Neuron (in vitro differentiated cells): Measurements from ENCODE around the gene CDH23.

Experiments
- H2AFZ ChIP-seq: one replicate; pipeline ENCODE4 v1.6.1; 2013; ENCODE audit warnings: low read depth, mild to moderate bottlenecking, inconsistent platforms, low read length, moderate library complexity
- H3K27me3 ChIP-seq: one replicate; pipeline ENCODE4 v1.6.1; 2013; ENCODE audit warnings: low read length; ENCODE audit not compliant: insufficient read depth
- H3K36me3 ChIP-seq: one replicate; pipeline ENCODE4 v1.6.1; 2013; ENCODE audit warnings: low read length; ENCODE audit not compliant: insufficient read depth
- H3K4me1 ChIP-seq: one replicate; pipeline ENCODE4 v1.6.1; 2013; ENCODE audit warnings: low read length; ENCODE audit not compliant: insufficient read depth
- H3K4me3 ChIP-seq: 2 replicates; pipeline ENCODE4 v1.5.1; 2013; ENCODE audit warnings: mild to moderate bottlenecking, low read length, moderate library complexity
- H3K9me3 ChIP-seq: one replicate; pipeline ENCODE4 v1.6.1; 2013; ENCODE audit warnings: low read length

CDH23 gene

GRCh38 chr10:71713135-71714030 is 316.7 kb downstream of the CDH23 start:
- H3K4me3 ChIP-seq = no peak overlapping the region

GRCh38 chr10:71714031-71714410 is 317.3 kb downstream of the CDH23 start:
- no peaks in the 10 kb centered on the region for H3K36me3 ChIP-seq
- H3K9me3 ChIP-seq = no peaks in the 10 kb centered on the region
- no peak overlapping the region for H2AFZ ChIP-seq
- no peak overlapping the region for H3K4me3 ChIP-seq
- peaks cover 5% of the 10 kb centered on the region for H3K27me3 ChIP-seq
- no peaks in the 10 kb centered on the region for H3K4me1 ChIP-seq

More at GRCh38 chr10:71713135-71714030, 316.7 kb downstream of the CDH23 start:
- H3K36me3 ChIP-seq = no peaks in the 10 kb centered on the region
- no peaks in the 10 kb centered on the region for H3K9me3 ChIP-seq
- H3K4me1 ChIP-seq = no peaks in the 10 kb centered on the region
- H2AFZ ChIP-seq = no peak overlapping the region
- H3K27me3 ChIP-seq = peaks cover 5% of the 10 kb centered on the region

GRCh38 chr10:71714592-71714991 is 317.9 kb downstream of the CDH23 start:
- peaks cover 4% of the 10 kb centered on the region for H3K27me3 ChIP-seq
- H3K4me3 ChIP-seq = no peak overlapping the region
- H3K36me3 ChIP-seq = no peaks in the 10 kb centered on the region
- H3K9me3 ChIP-seq = no peaks in the 10 kb centered on the region
- H2AFZ ChIP-seq = no peak overlapping the region
- H3K4me1 ChIP-seq = no peaks in the 10 kb centered on the region

- Histone ChIP-seq H3K4me3 (no peak overlapping the region), H3K9me3 (no peaks in the 10 kb centered on the region), H3K4me1 (no peaks in the 10 kb centered on the region), H3K27me3 (peaks cover 9% of the 10 kb centered on the region), H2AFZ (no peak overlapping the region), H3K36me3 (no peaks in the 10 kb centered on the region)
Observed at GRCh38 chr10:71715026-71715425, 318.3 kb downstream of the CDH23 start.

GRCh38 chr10:71715860-71716259 is 319.1 kb downstream of the CDH23 start:
- Histone ChIP-seq H3K27me3 (peaks cover 11% of the 10 kb centered on the region), H2AFZ (no peak overlapping the region), H3K4me3 (no peak overlapping the region), H3K9me3 (no peaks in the 10 kb centered on the region), H3K4me1 (no peaks in the 10 kb centered on the region), H3K36me3 (no peaks in the 10 kb centered on the region)

- peaks cover 11% of the 10 kb centered on the region for H3K27me3 ChIP-seq
- H3K4me3 ChIP-seq = no peak overlapping the region
- no peaks in the 10 kb centered on the region for H3K9me3 ChIP-seq
- no peak overlapping the region for H2AFZ ChIP-seq
- no peaks in the 10 kb centered on the region for H3K36me3 ChIP-seq
- H3K4me1 ChIP-seq = no peaks in the 10 kb centered on the region
Observed at GRCh38 chr10:71716426-71716825, 319.7 kb downstream of the CDH23 start.

- Histone ChIP-seq H3K4me3 (no peak overlapping the region), H3K27me3 (peaks cover 11% of the 10 kb centered on the region), H2AFZ (no peak overlapping the region), H3K4me1 (no peaks in the 10 kb centered on the region), H3K36me3 (no peaks in the 10 kb centered on the region), H3K9me3 (no peaks in the 10 kb centered on the region)
Observed at GRCh38 chr10:71717056-71717455, 320.3 kb downstream of the CDH23 start.

- H3K4me1 ChIP-seq = no peaks in the 10 kb centered on the region
- H3K9me3 ChIP-seq = no peaks in the 10 kb centered on the region
Observed at GRCh38 chr10:71717551-71717951, 320.8 kb downstream of the CDH23 start.

GRCh38 chr10:71718165-71718698 is 321.5 kb downstream of the CDH23 start:
- Histone ChIP-seq H3K9me3 (no peaks in the 10 kb centered on the region), H3K4me3 (no peak overlapping the region), H3K4me1 (no peaks in the 10 kb centered on the region), H3K36me3 (no peaks in the 10 kb centered on the region), H3K27me3 (peaks cover 11% of the 10 kb centered on the region), H2AFZ (no peak overlapping the region)

More at GRCh38 chr10:71717551-71717951, 320.8 kb downstream of the CDH23 start:
- H3K4me3 ChIP-seq = no peak overlapping the region
- peaks cover 11% of the 10 kb centered on the region for H3K27me3 ChIP-seq
- H2AFZ ChIP-seq = no peak overlapping the region
- H3K36me3 ChIP-seq = no peaks in the 10 kb centered on the region

- no peaks in the 10 kb centered on the region for H3K36me3 ChIP-seq
- peaks cover 11% of the 10 kb centered on the region for H3K27me3 ChIP-seq
- no peaks in the 10 kb centered on the region for H3K9me3 ChIP-seq
- H3K4me3 ChIP-seq = no peak overlapping the region
- no peaks in the 10 kb centered on the region for H3K4me1 ChIP-seq
- H2AFZ ChIP-seq = no peak overlapping the region
Observed at GRCh38 chr10:71719042-71719441, 322.3 kb downstream of the CDH23 start.

GRCh38 chr10:71719464-71720201 is 322.9 kb downstream of the CDH23 start, which contains the start of gene C10orf105:
TSS of gene C10orf105 (minus strand) at chr10:71719778. CDS start at chr10:71716337, 3,441 bp downstream.
- Histone ChIP-seq H3K4me1 (no peaks in the 10 kb centered on the region), H2AFZ (no peak within 1 kb of the TSS), H3K27me3 (peaks cover 11% of the 10 kb centered on the region), H3K9me3 (no peaks in the 10 kb centered on the region), H3K36me3 (no peaks in the 10 kb centered on the region), H3K4me3 (no peak within 1 kb of the TSS)

- no peaks in the 10 kb centered on the region for H3K4me1 ChIP-seq
- H2AFZ ChIP-seq = no peak overlapping the region
- H3K36me3 ChIP-seq = no peaks in the 10 kb centered on the region
- H3K9me3 ChIP-seq = no peaks in the 10 kb centered on the region
- H3K4me3 ChIP-seq = no peak overlapping the region
- H3K27me3 ChIP-seq = peaks cover 11% of the 10 kb centered on the region
Observed at GRCh38 chr10:71720288-71720687, 323.6 kb downstream of the CDH23 start.

GRCh38 chr10:71721313-71721712 is 324.6 kb downstream of the CDH23 start:
- no peaks in the 10 kb centered on the region for H3K4me1 ChIP-seq
- H3K36me3 ChIP-seq = no peaks in the 10 kb centered on the region
- peaks cover 8% of the 10 kb centered on the region for H3K27me3 ChIP-seq
- no peak overlapping the region for H3K4me3 ChIP-seq
- H2AFZ ChIP-seq = no peak overlapping the region
- no peaks in the 10 kb centered on the region for H3K9me3 ChIP-seq
